Stimulated activated CD8-positive, alpha-beta memory T cell treated with anti-CD3 and anti-CD28 coated beads, Interleukin-7, amount 100 ng/mL, for 24 hours (primary cell): ENCODE measurements around the gene SREK1.
"Not testable (repeated sequence)": the region's sequence is repeated elsewhere in the genome, so short reads cannot be mapped to it uniquely, and the experiment has no call there.

Source experiments
- DNase-seq: peaks from one replicate; pipeline ENCODE4 v3.0.0-alpha.2; 2020; ENCODE audit warnings: low read depth

The SREK1 gene

GRCh38 chr5:66222896-66223295 lies 78.8 kb downstream of the SREK1 start:
- not testable (repeated sequence) for DNase-seq

- no peak for DNase-seq
Observed at GRCh38 chr5:66223637-66224036, 79.5 kb downstream of the SREK1 start.

- no peak for DNase-seq
Observed at GRCh38 chr5:66224274-66224673, 80.2 kb downstream of the SREK1 start.

- DNase-seq, result no peak
Observed at GRCh38 chr5:66224773-66225553, 80.9 kb downstream of the SREK1 start.

GRCh38 chr5:66230551-66230950 lies 86.5 kb downstream of the SREK1 start:
- no peak for DNase-seq

GRCh38 chr5:66231508-66231907 lies 87.4 kb downstream of the SREK1 start:
- no peak for DNase-seq

- DNase-seq, result no peak
Observed at GRCh38 chr5:66232275-66232674, 88.2 kb downstream of the SREK1 start.

GRCh38 chr5:66232706-66233445 lies 88.8 kb downstream of the SREK1 start:
- DNase-seq, result no peak
